Caki2 (cell line): ENCODE data around the gene IKZF3. TPM values are rescaled to one million over a fixed set of nuclear protein-coding genes. Genes with fewer than 3 reads are reported as not detected.

Source experiments
- DNase-seq: peaks from one replicate; pipeline ENCODE4 v3.0.0-alpha.2; 2015; ENCODE audit warnings: low read depth
- in situ Hi-C: cut with HindIII; loops from 2 replicates; pipeline ENCODE4 v1.10.0; 2016; ENCODE audit warnings: low sequenced_read_pairs, low pct_unique_long_range_greater_than_20kb, mixed read lengths
- total RNA-seq: library from RNA; depleted of rRNA; stranded (reverse); fragments of >200 nt; shearing (Covaris generic); gene quantifications from 2 replicates; pipeline ENCODE4 v1.2.3, GENCODE V29; 2014; ENCODE audit warnings: low replicate concordance

Gene IKZF3
- total RNA-seq, 1 experiment from 2014 or later: not detected

GRCh38 chr17:39793301-39793872 is 70.7 kb downstream of the IKZF3 start:
- DNase-seq: no peak
- in situ Hi-C loops: no loop called here

GRCh38 chr17:39792526-39793221 is 71.4 kb downstream of the IKZF3 start:
- DNase-seq: no peak

GRCh38 chr17:39791111-39791992 is 72.8 kb downstream of the IKZF3 start:
- no peak for DNase-seq
- in situ Hi-C loops: no loop called here

More at GRCh38 chr17:39792526-39793221, 71.4 kb downstream of the IKZF3 start:
- in situ Hi-C loops: no loop called here

GRCh38 chr17:39787743-39788484 is 76.2 kb downstream of the IKZF3 start:
- in situ Hi-C loops: no loop called here
- no peak for DNase-seq

GRCh38 chr17:39787041-39787440 is 77.1 kb downstream of the IKZF3 start:
- in situ Hi-C loops: no loop called here

GRCh38 chr17:39782980-39783379 is 81.1 kb downstream of the IKZF3 start:
- in situ Hi-C loops: no loop called here
- no peak for DNase-seq

More at GRCh38 chr17:39787041-39787440, 77.1 kb downstream of the IKZF3 start:
- no peak for DNase-seq

- in situ Hi-C loops: no loop called here
- DNase-seq: no peak
These were observed 81.6 kb downstream of the IKZF3 start for GRCh38 chr17:39782481-39782880.

- DNase-seq: no peak
- in situ Hi-C loops: no loop called here
These were observed 82.3 kb downstream of the IKZF3 start for GRCh38 chr17:39781861-39782213.

GRCh38 chr17:39781031-39781860 is 82.9 kb downstream of the IKZF3 start:
- no peak for DNase-seq
- in situ Hi-C loops: no loop called here

- DNase-seq: no peak
- in situ Hi-C loops: no loop called here
These were observed 86.4 kb downstream of the IKZF3 start for GRCh38 chr17:39777534-39778365.

GRCh38 chr17:39776252-39776651 is 87.9 kb downstream of the IKZF3 start:
- in situ Hi-C loops: no loop called here
- DNase-seq: no peak

GRCh38 chr17:39775031-39775430 is 89.1 kb downstream of the IKZF3 start:
- DNase-seq: no peak
- in situ Hi-C loops: no loop called here

- in situ Hi-C loops: no loop called here
These were observed 90.1 kb downstream of the IKZF3 start for GRCh38 chr17:39774047-39774446.

GRCh38 chr17:39772987-39773934 is 90.9 kb downstream of the IKZF3 start:
- in situ Hi-C loops: no loop called here
- no peak for DNase-seq

More at GRCh38 chr17:39774047-39774446, 90.1 kb downstream of the IKZF3 start:
- no peak for DNase-seq

- DNase-seq: no peak
- in situ Hi-C loops: no loop called here
These were observed 91.7 kb downstream of the IKZF3 start for GRCh38 chr17:39772415-39772814.
